ENCODE results near the gene TSPYL2. TPM values are rescaled to one million over a fixed set of nuclear protein-coding genes. Genes with fewer than 3 reads are reported as not detected.

Gene TSPYL2
- total RNA-seq, 2 donors from 2014 or later, result 17.6 to 35.8 TPM

- peaks cover 14 to 15% of the 10 kb centered on the region in 2 donors for H3K4me1 Mint-ChIP-seq (ENCODE audit: low read depth in 2 of 2)
- peak overlapping the region in 1 of 2 donors; percentile 2 for H3K27ac Mint-ChIP-seq
- no peaks in the 10 kb centered on the region for H3K36me3 Mint-ChIP-seq
- no peaks in the 10 kb centered on the region for H3K27me3 Mint-ChIP-seq
- H3K4me3 Mint-ChIP-seq, result peak overlapping the region; percentile 76
- H3K9me3 Mint-ChIP-seq, result no peaks in the 10 kb centered on the region
- ATAC-seq, result no peak
- DNase-seq (ENCODE audit: low spot score), result no peak
These were observed 9.6 kb upstream of the TSPYL2 start for GRCh38 chrX:53072418-53073114.

GRCh38 chrX:53073115-53073586 lies 9.0 kb upstream of the TSPYL2 start:
- Mint-ChIP-seq H3K27ac (no peak overlapping the region), H3K4me3 (no peak overlapping the region), H3K27me3 (no peaks in the 10 kb centered on the region), H3K9me3 (no peaks in the 10 kb centered on the region), H3K4me1 (ENCODE audit: low read depth in 2 of 2) (peaks cover 14 to 15% of the 10 kb centered on the region in 2 donors), H3K36me3 (no peaks in the 10 kb centered on the region)
- ATAC-seq (no peak), DNase-seq (ENCODE audit: low spot score) (no peak)

GRCh38 chrX:53075011-53075410 lies 7.2 kb upstream of the TSPYL2 start:
- ATAC-seq (no peak), DNase-seq (ENCODE audit: low spot score) (no peak)
- H3K9me3 Mint-ChIP-seq, result no peaks in the 10 kb centered on the region
- no peaks in the 10 kb centered on the region for H3K36me3 Mint-ChIP-seq
- H3K4me1 Mint-ChIP-seq (ENCODE audit: low read depth in 2 of 2), result peaks cover 14 to 15% of the 10 kb centered on the region in 2 donors
- no peak overlapping the region for H3K27ac Mint-ChIP-seq
- H3K27me3 Mint-ChIP-seq, result no peaks in the 10 kb centered on the region
- no peak overlapping the region for H3K4me3 Mint-ChIP-seq

- no peak for DNase-seq (ENCODE audit: low spot score)
- H3K36me3 Mint-ChIP-seq, result no peaks in the 10 kb centered on the region
- peak in 1 of 2 donors; percentile 11 for ATAC-seq
- no peak overlapping the region for H3K27ac Mint-ChIP-seq
- H3K9me3 Mint-ChIP-seq, result no peaks in the 10 kb centered on the region
- H3K4me3 Mint-ChIP-seq, result no peak overlapping the region
- no peaks in the 10 kb centered on the region for H3K27me3 Mint-ChIP-seq
- peaks cover 18 to 21% of the 10 kb centered on the region in 2 donors for H3K4me1 Mint-ChIP-seq (ENCODE audit: low read depth in 2 of 2)
These were observed 5.5 kb upstream of the TSPYL2 start for GRCh38 chrX:53076671-53077070.

GRCh38 chrX:53077207-53078197 lies 4.7 kb upstream of the TSPYL2 start:
- H3K4me3 Mint-ChIP-seq, result no peak overlapping the region
- H3K27ac Mint-ChIP-seq, result no peak overlapping the region
- DNase-seq (ENCODE audit: low spot score) (no peak), ATAC-seq (no peak)
- peaks cover 14 to 20% of the 10 kb centered on the region in 2 donors for H3K4me1 Mint-ChIP-seq (ENCODE audit: low read depth in 2 of 2)
- no peaks in the 10 kb centered on the region for H3K36me3 Mint-ChIP-seq
- H3K9me3 Mint-ChIP-seq, result no peaks in the 10 kb centered on the region
- no peaks in the 10 kb centered on the region for H3K27me3 Mint-ChIP-seq

- Mint-ChIP-seq H3K4me3 (no peak overlapping the region), H3K36me3 (no peaks in the 10 kb centered on the region), H3K27ac (no peak overlapping the region), H3K4me1 (ENCODE audit: low read depth in 2 of 2) (peaks cover 25 to 28% of the 10 kb centered on the region in 2 donors), H3K9me3 (no peaks in the 10 kb centered on the region), H3K27me3 (no peaks in the 10 kb centered on the region)
- no peak for DNase-seq (ENCODE audit: low spot score)
- ATAC-seq, result no peak
These were observed 3.2 kb upstream of the TSPYL2 start for GRCh38 chrX:53078943-53079342.

- Mint-ChIP-seq H3K4me3 (peak overlapping the region; percentile 73), H3K36me3 (peaks cover 6% of the 10 kb centered on the region), H3K4me1 (ENCODE audit: low read depth in 2 of 2) (peaks cover 27 to 28% of the 10 kb centered on the region in 2 donors), H3K9me3 (no peaks in the 10 kb centered on the region), H3K27ac (peak overlapping the region; percentile 71 to 81), H3K27me3 (peaks cover 0 to 3% of the 10 kb centered on the region in 2 donors)
- ATAC-seq, result no peak
- DNase-seq (ENCODE audit: low spot score), result no peak
These were observed 1.3 kb upstream of the TSPYL2 start for GRCh38 chrX:53080628-53081580.

GRCh38 chrX:53082773-53083616 lies 828 bp downstream of the TSPYL2 start:
- peak overlapping the region; percentile 95 for H3K4me3 Mint-ChIP-seq
- no peak for DNase-seq (ENCODE audit: low spot score)
- H3K36me3 Mint-ChIP-seq, result peaks cover 11% of the 10 kb centered on the region
- H3K4me1 Mint-ChIP-seq (ENCODE audit: low read depth in 2 of 2), result peaks cover 27 to 31% of the 10 kb centered on the region in 2 donors
- peak overlapping the region; percentile 93 to 94 for H3K27ac Mint-ChIP-seq
- no peaks in the 10 kb centered on the region for H3K9me3 Mint-ChIP-seq
- peaks cover 0 to 4% of the 10 kb centered on the region in 2 donors for H3K27me3 Mint-ChIP-seq
- ATAC-seq, result no peak

- Mint-ChIP-seq H3K36me3 (peaks cover 11% of the 10 kb centered on the region), H3K4me3 (peak overlapping the region; percentile 95), H3K27ac (peak overlapping the region in 1 of 2 donors; percentile 94), H3K9me3 (no peaks in the 10 kb centered on the region), H3K4me1 (ENCODE audit: low read depth in 2 of 2) (peaks cover 34 to 40% of the 10 kb centered on the region in 2 donors), H3K27me3 (peaks cover 0 to 7% of the 10 kb centered on the region in 2 donors)
- ATAC-seq (no peak), DNase-seq (ENCODE audit: low spot score) (no peak)
These were observed 1.9 kb downstream of the TSPYL2 start for GRCh38 chrX:53084043-53084570.

GRCh38 chrX:53084863-53085262 lies 2.7 kb downstream of the TSPYL2 start:
- no peak for ATAC-seq
- no peak overlapping the region for H3K27ac Mint-ChIP-seq
- DNase-seq (ENCODE audit: low spot score), result no peak
- H3K4me1 Mint-ChIP-seq (ENCODE audit: low read depth in 2 of 2), result peaks cover 34 to 40% of the 10 kb centered on the region in 2 donors
- peaks cover 0 to 7% of the 10 kb centered on the region in 2 donors for H3K27me3 Mint-ChIP-seq
- H3K9me3 Mint-ChIP-seq, result no peaks in the 10 kb centered on the region
- H3K36me3 Mint-ChIP-seq, result peaks cover 11% of the 10 kb centered on the region
- no peak overlapping the region for H3K4me3 Mint-ChIP-seq

GRCh38 chrX:53085661-53086229 lies 3.6 kb downstream of the TSPYL2 start:
- DNase-seq (ENCODE audit: low spot score), result no peak
- peaks cover 11% of the 10 kb centered on the region for H3K36me3 Mint-ChIP-seq
- H3K4me1 Mint-ChIP-seq (ENCODE audit: low read depth in 2 of 2), result peaks cover 32 to 37% of the 10 kb centered on the region in 2 donors
- peak overlapping the region in 1 of 2 donors; percentile 12 for H3K27ac Mint-ChIP-seq
- no peak for ATAC-seq
- no peak overlapping the region for H3K4me3 Mint-ChIP-seq
- no peaks in the 10 kb centered on the region for H3K9me3 Mint-ChIP-seq
- H3K27me3 Mint-ChIP-seq, result peaks cover 0 to 7% of the 10 kb centered on the region in 2 donors

- H3K4me3 Mint-ChIP-seq, result no peak overlapping the region
- H3K27ac Mint-ChIP-seq, result no peak overlapping the region
These were observed 4.3 kb downstream of the TSPYL2 start for GRCh38 chrX:53086464-53086863.

More at GRCh38 chrX:53086464-53086863, 4.3 kb downstream of the TSPYL2 start:
- Mint-ChIP-seq H3K36me3 (peaks cover 11% of the 10 kb centered on the region), H3K9me3 (no peaks in the 10 kb centered on the region), H3K27me3 (peaks cover 0 to 7% of the 10 kb centered on the region in 2 donors), H3K4me1 (ENCODE audit: low read depth in 2 of 2) (peaks cover 30 to 33% of the 10 kb centered on the region in 2 donors)
- no peak for ATAC-seq
- DNase-seq (ENCODE audit: low spot score), result no peak

All from natural killer cell treated with Interleukin-12 subunit alpha and Interleukin-12 subunit beta and Interleukin-15 and Interleukin-18, amount 100 ng/mL, for 72 hours (primary cell).